Uterine smooth muscle cell (primary cell): Measurements from ENCODE around the gene ZNF419. TPM values are rescaled to one million over a fixed set of nuclear protein-coding genes. Genes with fewer than 3 reads are reported as not detected.

ENCODE experiments used
- total RNA-seq: library from RNA; depleted of rRNA; stranded (reverse); fragments of >200 nt; gene quantifications from 2 replicates; pipeline ENCODE4 v1.2.3, GENCODE V29; 2014

Gene ZNF419
- total RNA-seq = 10.3 and 13.1 TPM in 2 replicates

DNA sequence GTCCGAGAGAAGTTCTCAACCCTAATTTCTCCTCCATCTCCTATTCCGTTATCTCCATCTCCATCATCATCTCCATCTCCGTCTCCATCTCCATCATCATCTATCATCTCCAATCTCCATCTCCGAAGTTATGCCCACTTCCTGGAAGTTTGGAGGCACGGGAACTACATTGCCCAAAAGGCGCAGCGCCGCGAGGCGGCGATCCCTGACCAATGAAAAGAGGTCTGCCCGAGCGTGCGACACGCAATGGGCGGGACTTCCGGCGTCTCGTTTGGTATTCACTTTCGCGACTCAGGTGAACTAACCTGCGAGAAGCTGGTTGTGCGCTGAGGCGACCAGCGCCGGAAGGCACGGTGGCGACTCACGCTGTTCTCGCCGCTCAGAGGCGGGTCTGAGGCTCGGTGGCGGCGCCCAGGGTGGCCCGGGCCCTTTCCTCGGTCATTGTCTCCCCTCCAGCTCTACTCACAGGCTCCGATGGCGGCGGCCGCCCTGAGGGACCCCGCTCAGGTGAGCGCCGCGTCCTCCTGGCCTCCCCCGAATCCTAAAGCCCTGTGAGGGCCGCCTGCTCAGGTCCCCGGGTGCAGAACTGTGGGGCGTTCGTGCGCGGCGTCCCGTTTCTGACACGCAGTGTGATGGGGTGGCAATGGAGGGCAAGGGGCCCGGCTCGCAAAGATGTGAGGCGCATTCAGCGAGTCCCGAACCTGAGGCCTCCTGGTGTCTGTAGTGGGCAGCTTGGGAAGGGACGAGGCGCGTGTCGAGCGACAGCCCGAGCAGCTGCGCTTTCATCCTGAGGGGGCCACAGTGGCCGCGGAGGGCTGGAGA, at the start of gene ZNF419:
ZNF419 (plus strand) TSS at position 274 of the 822 bp plus-strand sequence; CDS start at position 475, 201 bp downstream.

GRCh38 chr19:57477191-57478008, 10.2 kb upstream of the ZNF419 start, which contains the start of gene ZNF772:
TSS of gene ZNF772 (minus strand) at chr19:57477566. CDS start at chr19:57477309, 257 bp downstream.

GRCh38 chr19:57499680-57500395, 12.3 kb downstream of the ZNF419 start, which contains the start of gene ZNF773:
TSS of gene ZNF773 (plus strand) at chr19:57499938. CDS start at chr19:57500081, 143 bp downstream.

DNA sequence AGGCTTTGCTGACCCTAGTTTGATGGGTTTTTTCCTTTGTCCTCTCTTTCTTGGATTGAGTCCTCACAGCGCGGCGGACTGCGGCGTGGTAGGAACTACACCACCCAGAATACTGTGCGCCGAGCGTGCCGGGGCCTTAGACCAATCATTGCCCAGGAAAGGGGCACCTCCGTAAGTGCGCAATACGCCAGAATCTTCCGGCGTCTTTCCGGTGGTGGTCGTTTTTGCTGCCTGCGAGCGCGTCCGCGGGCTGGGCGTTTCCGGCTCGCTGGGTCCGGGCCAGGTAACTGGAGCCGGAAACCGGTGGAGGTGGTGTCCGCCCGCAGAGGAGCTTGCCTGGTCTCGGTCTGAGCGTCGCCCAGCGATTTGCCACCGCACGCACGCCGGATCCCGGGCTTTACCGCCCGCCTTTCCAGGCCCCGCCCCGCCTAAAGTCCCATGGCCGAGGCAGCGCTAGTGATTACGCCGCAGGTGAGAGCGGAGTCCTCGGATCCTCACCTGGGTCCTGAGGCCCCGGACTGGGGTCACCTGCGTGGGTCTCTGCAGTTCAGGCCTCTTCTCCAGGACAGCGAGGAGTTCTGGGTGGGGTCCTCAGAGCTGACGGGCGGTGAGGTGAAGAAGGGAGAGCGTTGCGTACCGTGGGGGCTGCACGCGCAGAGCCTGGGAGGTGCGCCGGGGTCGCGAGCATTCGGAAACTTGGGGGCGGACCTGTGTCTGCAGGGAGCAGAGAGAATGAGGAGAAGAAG, 39.8 kb downstream of the ZNF419 start, which contains the start of gene ZNF549:
ZNF549 (plus strand) TSS at position 221 of the 746 bp plus-strand sequence; CDS start at position 439, 218 bp downstream.

Other genes with a start within 250 kb of the ZNF419 start
- gene ZNF805, start 247.1 kb upstream of the ZNF419 start, total RNA-seq = 20.7 and 36.6 TPM in 2 replicates
- gene ZNF460, start 207.3 kb upstream of the ZNF419 start, total RNA-seq = 56.3 and 77.2 TPM in 2 replicates
- 9.4 and 12.1 TPM in 2 replicates for gene ZNF543, start 167.3 kb upstream of the ZNF419 start, total RNA-seq
- 9.9 and 11.4 TPM in 2 replicates for gene ZNF304, start 136.5 kb upstream of the ZNF419 start, total RNA-seq
- gene TRAPPC2B, start 124.2 kb upstream of the ZNF419 start, total RNA-seq = 12.7 and 15.1 TPM in 2 replicates
- 3.2 and 4.1 TPM in 2 replicates for gene ZNF547, start 124.2 kb upstream of the ZNF419 start, total RNA-seq
- gene ZNF548, start 97.9 kb upstream of the ZNF419 start, total RNA-seq = 22.1 and 26.4 TPM in 2 replicates
- 13.7 and 14.0 TPM in 2 replicates for gene ZNF17, start 76.6 kb upstream of the ZNF419 start, total RNA-seq
- 8.4 and 9.0 TPM in 2 replicates for gene ZNF749, start 52.4 kb upstream of the ZNF419 start, total RNA-seq
- gene VN1R1, start 30.6 kb upstream of the ZNF419 start, total RNA-seq = 0.55 and 0.62 TPM in 2 replicates
- gene ZNF772, start 10.2 kb upstream of the ZNF419 start, total RNA-seq = 17.2 and 19.6 TPM in 2 replicates
- gene ZNF773, start 12.2 kb downstream of the ZNF419 start, total RNA-seq = 21.5 and 27.0 TPM in 2 replicates
- 4.8 and 4.9 TPM in 2 replicates for gene ZNF549, start 39.6 kb downstream of the ZNF419 start, total RNA-seq
- 9.0 and 11.0 TPM in 2 replicates for gene ZNF550, start 72.1 kb downstream of the ZNF419 start, total RNA-seq
- 6.0 TPM in 2 replicates for gene ZNF416, start 91.2 kb downstream of the ZNF419 start, total RNA-seq
- 4.7 and 9.2 TPM in 2 replicates for gene ZIK1, start 96.4 kb downstream of the ZNF419 start, total RNA-seq
- 5.1 and 13.3 TPM in 2 replicates for gene ZNF530, start 112.1 kb downstream of the ZNF419 start, total RNA-seq
- 19.9 and 20.1 TPM in 2 replicates for gene ZNF134, start 126.5 kb downstream of the ZNF419 start, total RNA-seq
- 6.7 and 7.1 TPM in 2 replicates for gene ZNF211, start 145.4 kb downstream of the ZNF419 start, total RNA-seq
- not detected in 2 replicates for gene ZSCAN4, start 181.2 kb downstream of the ZNF419 start, total RNA-seq
- 3.4 and 7.1 TPM in 2 replicates for gene ZNF551, start 194.2 kb downstream of the ZNF419 start, total RNA-seq
- gene ZNF154, start 221.5 kb downstream of the ZNF419 start, total RNA-seq = 0.44 and 0.87 TPM in 2 replicates
- 7.4 and 8.0 TPM in 2 replicates for gene ZNF671, start 239.9 kb downstream of the ZNF419 start, total RNA-seq